Trophoblast cell (in vitro differentiated cells and primary cell): ENCODE data around the gene PSEN2.

Source experiments
- DNase-seq, 2 donors: peaks; one replicate each; pipeline ENCODE4 v3.0.0-alpha.2; 2016
- H2AFZ ChIP-seq: 2 replicates; pipeline ENCODE4 v1.6.1; 2013; ENCODE audit warnings: low read length, moderate library complexity, mild to moderate bottlenecking; ENCODE audit not compliant: insufficient read depth, poor library complexity
- H2AK5ac ChIP-seq: 2 replicates; pipeline ENCODE4 v1.6.1; 2013; ENCODE audit warnings: mild to moderate bottlenecking, low read length
- H2BK120ac ChIP-seq: 2 replicates; pipeline ENCODE4 v1.6.1; 2013; ENCODE audit warnings: low read length, mild to moderate bottlenecking, moderate library complexity; ENCODE audit not compliant: insufficient read depth, poor library complexity
- H2BK12ac ChIP-seq: 2 replicates; pipeline ENCODE4 v1.6.1; 2013; ENCODE audit warnings: mild to moderate bottlenecking, low read length, moderate library complexity
- H2BK5ac ChIP-seq: 2 replicates; pipeline ENCODE4 v1.6.1; 2013; ENCODE audit warnings: low read length, low read depth, moderate library complexity, mild to moderate bottlenecking; ENCODE audit not compliant: poor library complexity
- H3K14ac ChIP-seq: 2 replicates; pipeline ENCODE4 v1.6.1; 2013; ENCODE audit warnings: mild to moderate bottlenecking, low read length
- H3K18ac ChIP-seq: 2 replicates; pipeline ENCODE4 v1.6.1; 2013; ENCODE audit warnings: mild to moderate bottlenecking, low read length
- H3K23ac ChIP-seq: 2 replicates; pipeline ENCODE4 v1.6.1; 2013; ENCODE audit warnings: low read length
- H3K27ac ChIP-seq: 2 replicates; pipeline ENCODE4 v1.5.1; 2013; ENCODE audit warnings: low read depth, mild to moderate bottlenecking, inconsistent platforms, low read length, moderate library complexity
- H3K27me3 ChIP-seq: 2 replicates; pipeline ENCODE4 v1.6.1; 2013; ENCODE audit warnings: inconsistent platforms, mild to moderate bottlenecking, low read length, moderate library complexity; ENCODE audit not compliant: insufficient read depth
- H3K36me3 ChIP-seq, 2 experiments: 1 replicate in 1 of 2; 2 replicates in 1 of 2; pipeline ENCODE4 v1.6.1; 2013; ENCODE audit warnings: low read length in 2 of 2, mild to moderate bottlenecking in 2 of 2, moderate library complexity in 1 of 2; ENCODE audit not compliant: insufficient read depth in 2 of 2, control insufficient read depth in 1 of 2
- H3K4ac ChIP-seq: 2 replicates; pipeline ENCODE4 v1.6.1; 2013; ENCODE audit warnings: low read depth, mild to moderate bottlenecking, low read length, moderate library complexity
- H3K4me1 ChIP-seq, 2 experiments: 1 replicate in 1 of 2; 2 replicates in 1 of 2; pipeline ENCODE4 v1.6.1; 2013; ENCODE audit warnings: low read length in 2 of 2, mild to moderate bottlenecking in 2 of 2, moderate library complexity in 1 of 2; ENCODE audit not compliant: insufficient read depth in 2 of 2, control insufficient read depth in 1 of 2
- H3K4me2 ChIP-seq: 2 replicates; pipeline ENCODE4 v1.6.1; 2013; ENCODE audit warnings: inconsistent platforms, mild to moderate bottlenecking, low read length, moderate library complexity
- H3K4me3 ChIP-seq: 2 replicates; pipeline ENCODE4 v1.5.1; 2013; ENCODE audit warnings: mild to moderate bottlenecking, low read depth, low read length, inconsistent platforms
- H3K79me1 ChIP-seq: one replicate; pipeline ENCODE4 v1.6.1; 2013; ENCODE audit warnings: low read length
- H3K79me2 ChIP-seq: 2 replicates; pipeline ENCODE4 v1.6.1; 2013; ENCODE audit warnings: low read length, mild to moderate bottlenecking; ENCODE audit not compliant: control insufficient read depth, insufficient read depth, poor library complexity
- H3K9ac ChIP-seq: 2 replicates; pipeline ENCODE4 v1.6.1; 2013; ENCODE audit warnings: mild to moderate bottlenecking, low read length
- H3K9me3 ChIP-seq: 2 replicates; pipeline ENCODE4 v1.6.1; 2013; ENCODE audit warnings: low read depth, mild to moderate bottlenecking, control low read depth, inconsistent platforms, low read length; ENCODE audit not compliant: insufficient read depth
- H4K12ac ChIP-seq: 2 replicates; pipeline ENCODE4 v1.6.1; 2013; ENCODE audit warnings: low read depth, mild to moderate bottlenecking, low read length, moderate library complexity
- H4K8ac ChIP-seq: 2 replicates; pipeline ENCODE4 v1.6.1; 2013; ENCODE audit warnings: low read depth, mild to moderate bottlenecking, low read length, moderate library complexity
- H4K91ac ChIP-seq: one replicate; pipeline ENCODE4 v1.6.1; 2013; ENCODE audit warnings: low read depth, mild to moderate bottlenecking, low read length, moderate library complexity
- WGBS: extraction: QIAGEN DNeasy Blood & Tissue Kit; methylation state at CpG from one replicate; pipeline ENCODE4 v1.1.7; 2013; ENCODE audit warnings: missing lambda C conversion rate; ENCODE audit not compliant: insufficient read length, insufficient coverage; ENCODE audit errors: extremely low coverage; 5-methylcytosine and 5-hydroxymethylcytosine counted together

Gene PSEN2

DNA sequence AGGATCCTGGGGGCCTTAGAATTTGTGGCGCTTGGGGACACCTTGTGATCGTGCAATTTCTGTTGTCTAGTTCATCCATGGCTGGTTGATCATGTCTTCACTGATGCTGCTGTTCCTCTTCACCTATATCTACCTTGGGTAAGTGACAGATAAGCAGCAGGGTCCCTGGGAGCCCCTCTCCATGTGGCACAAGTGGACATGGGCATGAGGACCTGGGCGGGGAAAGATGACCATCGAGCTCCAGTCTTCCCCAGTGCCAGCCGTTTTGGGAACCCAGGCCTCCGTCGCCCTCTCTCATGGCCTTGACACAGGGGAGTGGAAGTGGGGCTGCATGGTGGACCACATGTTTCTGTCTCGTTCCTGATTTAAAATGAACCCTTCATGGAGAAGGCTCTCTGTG, 17.6 kb downstream of the PSEN2 start:
- Histone ChIP-seq H3K4me1 (peaks cover 6 to 9% of the 10 kb centered on the region in 2 experiments), H4K8ac (no peak overlapping the region), H2BK120ac (no peak overlapping the region), H3K27ac (no peak overlapping the region), H2AK5ac (no peak overlapping the region), H3K4ac (no peak overlapping the region), H2AFZ (no peak overlapping the region), H2BK5ac (no peak overlapping the region), H3K14ac (no peak overlapping the region), H3K36me3 (no peaks in the 10 kb centered on the region), H3K23ac (no peak overlapping the region), H3K79me1 (no peaks in the 10 kb centered on the region), H3K9ac (no peak overlapping the region), H3K18ac (no peak overlapping the region), H4K12ac (no peak overlapping the region), H3K4me3 (no peak overlapping the region), H4K91ac (no peak overlapping the region), H3K4me2 (no peak overlapping the region), H3K27me3 (no peaks in the 10 kb centered on the region), H2BK12ac (no peak overlapping the region), H3K9me3 (peaks cover 1% of the 10 kb centered on the region), H3K79me2 (no peaks in the 10 kb centered on the region)
- DNase-seq = no peak
- WGBS = no CpG with 5 or more reads among the region's 8 CpGs

- no CpG with 5 or more reads among the region's 8 CpGs for WGBS
- Histone ChIP-seq H4K91ac (no peak overlapping the region), H2AK5ac (no peak overlapping the region), H3K27ac (no peak overlapping the region), H3K79me1 (no peaks in the 10 kb centered on the region), H3K9ac (no peak overlapping the region), H2BK12ac (no peak overlapping the region), H3K14ac (no peak overlapping the region), H2BK5ac (no peak overlapping the region), H2AFZ (no peak overlapping the region), H3K79me2 (no peaks in the 10 kb centered on the region), H3K36me3 (no peaks in the 10 kb centered on the region), H4K8ac (no peak overlapping the region), H3K23ac (no peak overlapping the region), H4K12ac (no peak overlapping the region), H3K4me1 (peaks cover 6 to 9% of the 10 kb centered on the region in 2 experiments), H2BK120ac (no peak overlapping the region), H3K18ac (no peak overlapping the region), H3K9me3 (peaks cover 1% of the 10 kb centered on the region), H3K4me3 (no peak overlapping the region), H3K4me2 (no peak overlapping the region), H3K4ac (no peak overlapping the region), H3K27me3 (no peaks in the 10 kb centered on the region)
- no peak for DNase-seq
Observed at GRCh38 chr1:226888816-226889215, 18.4 kb downstream of the PSEN2 start.

GRCh38 chr1:226889616-226890330, 19.4 kb downstream of the PSEN2 start:
- Histone ChIP-seq H3K79me2 (no peaks in the 10 kb centered on the region), H3K23ac (no peak overlapping the region), H4K91ac (no peak overlapping the region), H3K79me1 (no peaks in the 10 kb centered on the region), H2AFZ (no peak overlapping the region), H3K4me2 (no peak overlapping the region), H3K18ac (no peak overlapping the region), H3K9me3 (peaks cover 1% of the 10 kb centered on the region), H3K14ac (no peak overlapping the region), H2BK5ac (no peak overlapping the region), H3K4me3 (no peak overlapping the region), H3K4me1 (peaks cover 6 to 9% of the 10 kb centered on the region in 2 experiments), H4K12ac (no peak overlapping the region), H3K27ac (no peak overlapping the region), H2BK12ac (no peak overlapping the region), H3K9ac (no peak overlapping the region), H2BK120ac (no peak overlapping the region), H3K36me3 (no peaks in the 10 kb centered on the region), H4K8ac (no peak overlapping the region), H3K4ac (no peak overlapping the region), H3K27me3 (no peaks in the 10 kb centered on the region), H2AK5ac (no peak overlapping the region)
- no CpG with 5 or more reads among the region's 12 CpGs for WGBS
- DNase-seq = no peak

GRCh38 chr1:226890331-226891108, 20.1 kb downstream of the PSEN2 start:
- no peak overlapping the region for H3K18ac ChIP-seq
- H3K4me1 ChIP-seq = peaks cover 6 to 9% of the 10 kb centered on the region in 2 experiments
- no peak overlapping the region for H2BK120ac ChIP-seq
- H4K91ac ChIP-seq = no peak overlapping the region
- no peak overlapping the region for H3K4ac ChIP-seq
- no peaks in the 10 kb centered on the region for H3K79me1 ChIP-seq
- H4K8ac ChIP-seq = no peak overlapping the region
- no peak overlapping the region for H2BK12ac ChIP-seq
- peaks cover 0 to 2% of the 10 kb centered on the region in 2 experiments for H3K36me3 ChIP-seq
- no peak overlapping the region for H3K14ac ChIP-seq
- no peak overlapping the region for H3K9ac ChIP-seq
- WGBS = no CpG with 5 or more reads among the region's 22 CpGs
- no peaks in the 10 kb centered on the region for H3K27me3 ChIP-seq
- H3K27ac ChIP-seq = no peak overlapping the region
- H2AFZ ChIP-seq = no peak overlapping the region
- H3K4me3 ChIP-seq = no peak overlapping the region
- H3K9me3 ChIP-seq = peaks cover 1% of the 10 kb centered on the region
- no peak overlapping the region for H4K12ac ChIP-seq
- H3K4me2 ChIP-seq = no peak overlapping the region
- no peak overlapping the region for H2AK5ac ChIP-seq
- DNase-seq = peak; percentile 42 to 68
- H3K79me2 ChIP-seq = no peaks in the 10 kb centered on the region
- H3K23ac ChIP-seq = no peak overlapping the region
- H2BK5ac ChIP-seq = no peak overlapping the region
